GM19035 (cell line): Measurements from ENCODE around the gene RIIAD1.
"Not testable (repeated sequence)": the region's sequence is repeated elsewhere in the genome, so short reads cannot be mapped to it uniquely, and the experiment has no call there.

Source experiments
- ATAC-seq: cut with Tn5 transposase; IDR thresholded peaks from one replicate; pipeline ENCODE4 v1.9.1; 2021; ENCODE audit not compliant: unreplicated experiment

The RIIAD1 gene

DNA sequence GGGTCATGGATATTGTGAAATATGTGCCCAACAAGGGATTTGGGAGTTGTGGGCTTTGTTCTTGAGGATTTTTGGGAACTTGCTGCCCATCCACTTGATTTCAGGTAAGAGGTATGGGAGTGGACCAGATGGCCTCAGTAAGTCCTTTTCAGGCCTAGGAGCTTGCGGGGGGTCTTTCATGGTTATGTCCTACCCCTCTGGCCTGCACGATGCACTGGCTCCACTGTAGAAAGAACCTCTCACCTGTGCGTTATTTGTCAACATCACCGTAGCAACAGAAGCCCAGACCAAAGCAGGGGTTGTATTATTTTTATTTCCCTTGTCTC lies 8.6 kb downstream of the RIIAD1 start:
- ATAC-seq, result no peak

GRCh38 chr1:151733126-151733525 lies 11.8 kb downstream of the RIIAD1 start:
- ATAC-seq, result no peak

DNA sequence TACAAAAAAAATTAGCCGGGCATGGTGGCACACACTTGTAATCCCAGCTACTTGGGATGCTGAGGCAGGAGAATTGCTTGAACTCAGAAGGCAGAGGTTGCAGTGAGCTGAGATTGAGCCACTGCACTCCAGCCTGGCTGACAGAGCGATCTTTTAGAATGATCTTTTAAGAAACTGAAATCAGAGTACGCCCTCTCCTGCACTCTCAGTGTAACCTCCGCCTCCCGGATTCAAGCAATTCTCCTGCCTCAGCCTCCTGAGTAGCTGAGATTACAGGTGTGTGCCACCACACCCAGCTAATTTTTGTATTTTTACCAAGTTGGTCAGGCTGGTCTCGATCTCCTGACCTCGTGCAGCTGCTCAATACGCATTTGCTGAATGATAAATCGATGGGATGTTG lies 12.7 kb downstream of the RIIAD1 start:
- ATAC-seq, result not testable (repeated sequence)

GRCh38 chr1:151737026-151737425 lies 15.7 kb downstream of the RIIAD1 start:
- ATAC-seq, result no peak

DNA sequence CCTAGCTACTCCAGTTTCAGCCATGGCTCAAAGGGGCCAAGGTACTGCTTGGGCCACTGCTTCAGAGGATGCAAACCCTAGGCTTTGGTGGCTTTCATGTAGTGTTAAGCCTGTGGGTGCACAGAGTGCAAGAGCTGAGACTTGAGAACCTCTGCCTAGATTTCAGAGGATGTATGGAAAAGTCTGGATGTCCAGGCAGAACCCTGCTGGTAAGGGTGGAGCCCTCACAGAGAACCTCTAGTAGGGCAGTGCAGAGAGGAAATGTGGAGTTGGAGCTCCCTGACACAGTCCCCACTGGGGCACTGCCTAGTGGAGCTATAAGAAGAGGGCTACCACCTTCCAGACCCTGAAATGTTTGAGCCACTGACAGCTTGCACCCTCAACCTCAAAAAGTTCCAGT lies 16.2 kb downstream of the RIIAD1 start:
- no peak for ATAC-seq

DNA sequence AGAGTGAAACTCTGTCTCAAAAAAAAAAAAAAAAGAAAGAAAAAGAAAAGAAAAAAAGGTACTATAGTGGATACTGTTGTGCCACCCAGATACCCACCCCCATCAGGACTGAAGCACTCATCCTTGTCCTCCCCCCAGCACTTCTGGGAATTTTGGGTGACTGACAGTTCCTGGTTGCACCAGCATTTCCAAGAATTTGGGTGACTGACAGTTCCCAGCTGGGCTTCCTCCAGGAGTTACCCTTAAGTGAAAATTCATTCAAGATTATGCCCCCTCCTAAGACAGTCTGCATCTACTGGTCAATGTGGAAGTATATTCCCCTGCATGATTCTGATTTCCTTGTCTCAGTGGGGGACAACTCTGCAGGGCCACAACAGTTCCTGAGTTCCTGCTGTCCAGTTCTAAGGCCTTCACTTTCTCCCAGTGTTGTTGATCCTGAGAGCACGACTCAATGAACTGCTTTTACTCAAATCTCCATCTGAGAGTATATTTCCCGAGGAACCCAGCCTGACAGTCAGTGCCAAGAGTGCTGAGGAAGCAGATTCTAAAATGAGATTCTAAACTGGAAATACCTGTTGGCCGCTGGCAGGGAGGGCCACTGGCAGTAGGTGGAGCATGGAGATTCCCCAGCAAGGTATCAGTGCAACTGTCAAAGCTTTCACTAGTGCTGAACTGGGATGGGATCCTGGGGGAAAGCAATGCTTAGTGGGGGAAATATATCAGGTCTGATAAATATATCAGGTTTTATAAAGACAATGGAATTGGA lies 18.5 kb downstream of the RIIAD1 start:
- no peak for ATAC-seq

DNA sequence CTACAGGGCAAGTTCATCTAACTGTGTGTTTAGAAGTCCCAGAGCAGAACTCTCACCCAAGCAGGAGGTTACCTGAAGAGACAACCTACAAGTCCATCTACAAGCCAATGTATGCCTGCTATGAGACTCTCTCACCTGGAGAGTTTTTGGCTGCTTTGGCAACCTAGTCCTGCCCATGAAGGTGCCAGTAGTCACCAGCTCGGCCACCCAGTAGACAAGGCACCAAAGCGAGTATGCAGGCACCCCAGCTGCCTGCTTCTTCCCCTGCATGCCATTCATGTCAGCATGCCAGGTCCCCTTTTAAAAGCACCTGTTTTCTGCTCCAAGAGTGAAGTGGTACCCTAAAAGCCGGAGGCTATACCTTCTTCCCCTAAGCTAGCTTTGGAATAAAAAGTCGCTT lies 20.2 kb downstream of the RIIAD1 start:
- ATAC-seq, result no peak

GRCh38 chr1:151756291-151756690 lies 35.0 kb downstream of the RIIAD1 start:
- ATAC-seq, result no peak

DNA sequence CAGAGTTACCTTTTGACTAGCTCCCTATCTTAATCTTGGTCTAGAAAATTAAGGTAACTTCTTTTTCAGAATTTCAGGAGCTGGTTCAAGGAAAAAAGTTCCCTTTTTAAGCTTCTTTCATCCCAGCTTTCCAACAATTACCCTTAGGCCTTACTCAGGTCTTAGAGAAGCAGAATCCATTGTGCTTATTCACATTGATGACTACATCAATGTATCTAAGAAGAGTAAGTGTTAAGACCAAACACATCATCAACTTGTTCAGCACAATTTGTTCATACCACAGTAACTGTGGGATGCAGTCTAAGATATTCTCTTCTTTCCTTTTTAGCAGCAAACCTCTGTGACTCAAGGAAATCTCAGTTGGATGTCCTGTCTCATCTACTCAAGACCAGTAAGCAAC lies 37.9 kb downstream of the RIIAD1 start:
- ATAC-seq, result no peak

- ATAC-seq, result no peak
Measured at GRCh38 chr1:151760597-151761385, 39.5 kb downstream of the RIIAD1 start.

- ATAC-seq, result peak; percentile 96
Measured at GRCh38 chr1:151762941-151763921, 41.9 kb downstream of the RIIAD1 start, which contains the start of gene MRPL9. TSS of gene MRPL9 (minus strand) at chr1:151763496. CDS start at chr1:151763479, 17 bp downstream.

DNA sequence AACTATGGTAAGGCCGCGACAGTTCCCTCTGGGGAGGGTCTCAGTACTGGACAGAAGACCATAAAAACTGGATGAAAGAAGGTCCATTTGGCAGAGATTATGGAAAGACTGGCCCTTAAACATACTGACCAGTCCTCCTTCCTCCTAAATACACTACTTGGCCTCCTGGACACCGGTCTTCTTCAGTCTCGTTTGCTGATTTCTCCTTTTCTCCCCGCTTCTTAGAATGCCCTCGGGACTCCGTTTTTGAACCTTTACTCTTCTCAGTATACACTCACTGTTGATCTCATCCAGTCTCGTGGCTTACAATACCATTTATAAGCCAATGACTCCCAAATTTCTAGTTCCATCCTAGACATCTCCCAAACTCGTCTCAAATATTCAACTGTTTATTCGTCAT lies 42.7 kb downstream of the RIIAD1 start:
- ATAC-seq, result no peak

- ATAC-seq, result not testable (repeated sequence)
Measured at GRCh38 chr1:151768351-151769066, 47.2 kb downstream of the RIIAD1 start.

GRCh38 chr1:151769270-151769669 lies 47.9 kb downstream of the RIIAD1 start:
- not testable (repeated sequence) for ATAC-seq

- no peak for ATAC-seq
Measured at GRCh38 chr1:151773702-151774101, 52.4 kb downstream of the RIIAD1 start.

GRCh38 chr1:151774256-151774922 lies 53.1 kb downstream of the RIIAD1 start:
- ATAC-seq, result no peak

DNA sequence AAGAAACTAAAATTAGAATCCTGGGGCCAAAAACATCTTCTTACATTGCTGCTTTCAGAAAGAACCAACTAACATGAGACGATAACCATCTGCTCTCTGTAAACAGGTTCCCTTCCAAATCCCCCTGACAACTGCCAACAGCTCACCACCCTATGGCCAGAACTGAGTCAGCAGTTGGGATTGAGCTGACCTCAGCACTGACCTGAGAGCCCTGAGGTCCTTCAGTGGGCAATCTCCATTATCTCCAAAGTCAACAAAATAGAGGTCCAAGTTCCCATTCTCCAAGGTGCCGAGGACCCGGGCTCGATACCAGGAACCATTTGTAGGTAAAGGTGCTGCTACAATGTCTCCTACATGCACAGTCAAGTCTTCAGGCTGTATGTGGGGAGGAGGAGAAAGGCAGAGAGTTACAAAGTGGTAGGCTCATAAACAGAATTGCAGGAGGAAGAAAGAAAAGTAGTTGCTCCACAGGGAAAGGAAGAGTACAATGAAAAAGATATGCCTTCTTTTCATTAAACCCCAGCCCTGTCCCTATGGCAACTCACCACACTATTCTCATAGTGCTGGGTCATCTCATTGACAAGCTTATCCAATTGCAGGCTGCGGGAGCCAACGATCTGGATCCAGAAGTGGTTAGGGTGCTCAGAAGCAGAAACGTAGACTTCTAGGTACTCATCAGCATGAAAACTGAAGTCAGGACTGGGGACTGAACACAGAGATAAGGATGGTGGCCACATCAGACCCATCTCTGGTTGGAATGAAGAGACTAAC lies 54.8 kb downstream of the RIIAD1 start:
- no peak for ATAC-seq

DNA sequence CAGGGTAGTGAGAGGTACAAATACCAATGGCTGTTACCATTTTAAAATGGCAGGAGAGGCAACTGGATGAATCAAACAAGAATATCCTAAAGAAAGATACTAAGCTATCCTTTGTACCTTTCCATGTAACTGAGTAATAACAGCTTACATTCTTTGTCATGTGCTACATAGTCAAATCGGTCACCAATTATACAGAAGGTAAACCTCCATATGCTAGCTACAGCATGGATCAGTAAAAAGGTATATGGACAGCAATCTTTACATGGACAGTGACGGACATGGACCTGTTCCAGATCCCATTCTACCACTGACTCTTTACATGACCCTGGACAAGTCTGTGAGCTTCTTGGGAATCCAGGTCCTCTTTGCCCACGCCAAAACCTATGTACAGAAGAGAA lies 55.3 kb downstream of the RIIAD1 start:
- no peak for ATAC-seq

DNA sequence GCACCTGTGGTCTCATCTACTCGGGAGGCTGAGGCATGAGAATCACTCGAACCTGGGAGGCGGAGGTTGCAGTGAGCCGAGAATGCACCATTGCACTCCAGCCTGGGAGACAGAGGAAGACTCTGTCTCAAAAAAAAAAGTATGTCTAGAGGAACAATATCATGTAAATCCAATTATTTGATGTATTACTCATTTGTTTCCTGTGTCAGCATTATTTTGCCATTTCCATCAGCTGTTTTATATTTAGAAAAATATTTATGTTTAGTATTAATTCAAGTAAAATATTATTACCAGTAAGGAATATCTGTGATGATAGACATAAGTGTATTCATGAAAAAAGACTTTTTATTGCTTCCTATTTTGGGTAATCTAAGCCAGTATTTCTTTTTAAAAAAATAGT lies 56.0 kb downstream of the RIIAD1 start:
- no peak for ATAC-seq
